HG03575 (cell line): ENCODE results near the gene CPA5.
"Not testable (repeated sequence)": the region's sequence is repeated elsewhere in the genome, so short reads cannot be mapped to it uniquely, and the experiment has no call there.

Experiments used
- ATAC-seq: cut with Tn5 transposase; IDR thresholded peaks from one replicate; pipeline ENCODE4 v1.9.1; 2021; ENCODE audit not compliant: unreplicated experiment, insufficient number of reproducible peaks, low FRiP score; ENCODE audit errors: extremely low read depth

CPA5 gene, protein sequence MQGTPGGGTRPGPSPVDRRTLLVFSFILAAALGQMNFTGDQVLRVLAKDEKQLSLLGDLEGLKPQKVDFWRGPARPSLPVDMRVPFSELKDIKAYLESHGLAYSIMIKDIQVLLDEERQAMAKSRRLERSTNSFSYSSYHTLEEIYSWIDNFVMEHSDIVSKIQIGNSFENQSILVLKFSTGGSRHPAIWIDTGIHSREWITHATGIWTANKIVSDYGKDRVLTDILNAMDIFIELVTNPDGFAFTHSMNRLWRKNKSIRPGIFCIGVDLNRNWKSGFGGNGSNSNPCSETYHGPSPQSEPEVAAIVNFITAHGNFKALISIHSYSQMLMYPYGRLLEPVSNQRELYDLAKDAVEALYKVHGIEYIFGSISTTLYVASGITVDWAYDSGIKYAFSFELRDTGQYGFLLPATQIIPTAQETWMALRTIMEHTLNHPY

DNA sequence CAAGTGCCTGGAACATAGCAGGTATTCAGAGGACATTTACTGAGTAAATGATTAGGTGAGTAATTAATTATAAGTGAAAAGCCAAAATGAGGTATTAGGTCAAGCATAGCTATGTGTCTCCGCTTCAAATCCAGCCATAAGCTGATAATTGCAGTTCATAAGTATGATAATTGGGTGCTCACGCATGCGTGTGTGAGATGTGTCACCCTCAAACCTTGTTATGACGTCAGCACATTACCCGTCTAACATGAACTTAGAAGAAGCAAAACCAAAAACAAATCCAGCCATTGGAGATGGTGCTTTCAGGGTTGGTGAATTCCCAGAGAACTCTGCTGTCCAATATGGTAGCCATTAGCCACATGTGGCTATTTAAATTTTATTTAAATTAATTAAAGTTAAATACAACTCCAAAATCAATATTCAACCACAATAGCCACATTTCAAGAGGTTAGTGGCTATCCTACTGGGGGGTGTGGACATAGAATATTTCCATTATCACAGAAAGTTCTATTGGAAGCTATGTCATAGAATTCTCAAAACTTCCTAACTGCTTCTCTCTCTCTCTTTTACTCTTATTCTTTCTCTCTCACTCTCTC is at the start of gene CPA5:
TSS of gene CPA5 (plus strand) at position 546 of the 596 bp plus-strand sequence. CDS start 1,670 bp downstream, outside the sequence.
- no peak for ATAC-seq

DNA sequence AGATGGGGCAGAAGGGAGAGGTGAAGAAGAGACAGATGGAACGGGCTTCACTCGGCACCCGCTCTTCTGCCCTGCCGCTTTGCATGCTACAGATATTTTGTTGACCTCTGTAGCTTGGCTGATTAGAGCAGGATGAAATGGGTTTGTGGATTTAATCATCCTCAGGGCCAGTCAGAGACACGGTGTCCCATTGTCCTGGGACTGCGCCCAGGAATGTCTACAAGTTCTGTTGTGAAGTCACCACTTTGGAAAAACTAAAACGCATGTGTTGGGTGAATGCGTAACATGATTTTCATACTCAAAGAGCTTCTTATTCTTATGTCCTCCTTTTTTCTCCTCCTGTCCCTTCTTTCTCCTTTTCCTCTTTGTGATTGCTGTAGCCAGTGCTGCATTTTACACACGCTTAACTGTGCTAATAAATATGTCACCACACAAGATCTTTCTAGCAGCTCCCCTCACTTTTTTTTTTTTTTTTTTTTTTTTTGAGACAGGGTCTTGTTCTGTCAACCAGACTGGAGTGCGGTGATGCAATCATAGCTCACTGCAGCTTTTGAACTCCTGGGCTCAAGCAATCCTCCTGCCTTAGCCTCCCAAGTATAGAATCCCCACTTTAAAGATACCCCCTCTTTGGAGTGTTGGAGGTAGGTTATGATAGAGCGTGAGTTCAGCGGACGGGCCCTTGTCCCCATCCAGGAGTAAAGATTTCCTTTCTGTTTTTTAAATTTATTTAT is 48.2 kb upstream of the CPA5 start:
- ATAC-seq: no peak

DNA sequence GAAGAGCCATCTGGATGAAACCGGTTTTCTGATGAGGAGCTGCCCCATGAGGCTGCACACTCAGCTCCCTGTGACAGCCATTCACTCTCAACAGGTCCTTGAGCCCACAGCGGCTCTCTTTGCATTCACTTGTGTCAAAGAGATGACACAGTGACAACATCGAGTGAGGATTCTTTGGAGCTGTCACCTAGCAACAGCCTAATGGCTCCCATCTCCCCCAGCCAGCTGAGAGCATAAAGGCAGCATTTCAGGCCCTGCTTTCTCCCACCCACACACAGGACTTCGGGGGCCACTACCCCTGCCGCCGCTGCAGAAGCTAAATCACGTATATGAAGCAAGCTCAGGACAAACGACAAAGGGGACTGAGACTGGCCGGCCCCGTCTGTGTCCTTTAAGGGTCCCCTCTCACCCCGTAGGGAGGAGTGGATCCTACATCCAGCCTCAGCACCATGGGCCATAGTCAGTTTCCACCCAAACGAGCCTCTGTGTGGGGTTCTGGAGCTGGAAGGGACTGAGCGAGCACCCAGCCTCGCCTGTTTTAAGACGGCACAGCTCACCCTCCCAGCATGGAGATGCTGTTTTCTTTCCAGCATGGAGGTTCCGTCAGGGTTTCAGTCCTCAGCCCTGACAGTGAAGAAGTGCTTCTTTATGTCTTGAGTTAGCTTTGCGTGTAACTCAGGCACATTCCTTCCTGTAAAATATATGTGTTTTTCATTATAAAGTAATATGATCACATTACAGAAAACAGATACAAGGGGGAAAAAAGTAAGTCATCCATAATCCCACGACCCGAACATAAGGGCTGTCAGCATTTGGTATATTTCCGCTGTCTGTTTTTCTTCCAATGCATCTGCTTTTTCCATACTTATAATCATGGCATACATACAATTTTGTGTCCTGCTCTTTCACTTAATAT is 46.7 kb upstream of the CPA5 start:
- ATAC-seq: no peak

DNA sequence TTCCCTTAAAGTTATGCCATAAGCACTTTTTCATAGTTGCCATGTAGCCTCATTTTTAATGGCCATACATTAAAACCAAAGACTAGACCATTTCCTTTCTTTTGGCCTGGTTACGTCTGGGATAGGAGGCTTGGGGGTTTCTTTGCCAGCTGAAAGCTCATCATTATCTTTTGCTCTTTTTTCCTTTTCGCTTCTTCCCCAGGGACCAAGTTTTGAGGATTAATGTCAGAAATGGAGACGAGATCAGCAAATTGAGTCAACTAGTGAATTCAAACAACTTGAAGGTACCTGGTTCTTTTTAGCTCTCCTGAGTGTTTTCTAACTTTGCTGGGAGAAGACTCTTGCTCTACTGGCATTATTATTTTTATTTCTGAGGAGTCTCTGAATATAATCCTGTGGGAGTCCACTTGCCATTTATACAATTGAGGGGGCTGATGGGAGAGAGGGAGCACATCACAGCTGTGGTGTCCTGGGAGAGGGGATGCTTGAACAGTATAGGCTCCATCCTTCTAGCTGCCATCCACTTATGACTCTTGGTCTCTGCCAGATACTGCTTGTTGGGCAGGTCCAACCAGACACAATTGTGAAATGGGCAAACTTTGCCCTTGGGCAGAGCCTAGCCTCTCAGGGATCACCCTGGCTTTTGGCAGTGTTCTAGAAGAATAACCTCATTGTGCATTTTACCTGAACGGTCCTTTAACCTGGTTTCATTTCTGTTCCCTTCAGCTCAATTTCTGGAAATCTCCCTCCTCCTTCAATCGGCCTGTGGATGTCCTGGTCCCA is 45.9 kb upstream of the CPA5 start:
- no peak for ATAC-seq

DNA sequence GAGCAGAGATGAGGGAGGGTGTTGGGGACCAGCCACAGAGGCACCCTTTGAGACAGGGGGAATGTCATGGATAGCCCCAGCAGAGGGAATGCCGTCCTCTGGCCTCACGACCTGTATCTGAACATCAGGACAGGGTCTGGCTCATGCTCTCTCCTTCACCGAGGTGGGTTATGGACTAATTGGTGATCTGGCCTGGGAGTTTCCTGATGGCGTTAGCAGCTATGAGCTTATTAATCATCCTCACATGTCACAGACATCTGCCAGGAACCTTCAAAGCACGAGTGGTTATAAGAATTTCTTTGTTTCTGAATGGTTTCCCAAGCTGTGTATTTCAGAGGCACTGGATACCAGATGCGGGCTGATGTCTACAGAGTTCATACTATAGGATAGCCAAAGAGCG is 44.8 kb upstream of the CPA5 start:
- no peak for ATAC-seq

DNA sequence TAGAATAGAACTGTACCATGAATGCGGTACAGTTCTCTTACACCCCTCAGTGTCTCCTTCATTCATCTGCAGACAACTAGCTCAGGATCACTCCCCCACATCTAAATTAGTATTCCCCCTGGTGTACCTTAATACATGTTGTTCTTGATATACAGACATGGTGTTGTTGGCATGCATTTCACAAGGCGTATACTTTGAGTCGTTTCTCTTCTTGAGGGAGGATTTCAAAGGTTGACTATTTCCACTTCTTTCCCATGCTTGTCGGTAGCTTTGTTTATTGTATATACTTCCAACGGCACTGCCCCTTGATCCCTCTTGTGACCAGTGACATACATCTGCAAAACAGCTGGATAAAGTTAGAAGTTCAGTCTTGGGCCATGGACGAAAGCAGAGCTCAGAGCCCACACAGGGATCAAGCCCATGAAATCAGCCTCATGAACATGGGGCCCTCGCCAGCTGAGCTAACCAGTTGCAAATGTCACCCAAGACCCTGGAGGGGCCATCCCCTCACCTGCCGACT is 43.1 kb upstream of the CPA5 start:
- ATAC-seq: no peak

DNA sequence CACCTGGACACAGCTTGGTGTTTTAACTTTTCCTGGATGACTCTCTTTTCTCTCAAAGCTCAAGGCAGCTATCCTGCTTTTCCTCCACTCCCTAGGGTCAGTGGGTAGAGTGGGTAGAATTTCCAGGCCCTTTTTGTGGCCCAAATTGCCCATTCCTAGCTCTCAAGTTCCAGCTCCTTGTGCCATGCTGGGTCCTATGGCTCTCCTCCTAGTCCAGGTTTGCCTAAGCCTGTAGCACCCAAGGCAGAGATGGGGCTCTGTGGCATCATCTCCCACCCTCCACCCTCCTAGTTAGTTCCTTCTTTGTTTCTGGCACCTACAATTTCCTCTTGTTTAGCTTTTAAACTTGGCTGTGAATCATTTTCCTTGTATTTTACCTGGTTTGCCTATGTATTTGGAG is 42.0 kb upstream of the CPA5 start:
- ATAC-seq: no peak

DNA sequence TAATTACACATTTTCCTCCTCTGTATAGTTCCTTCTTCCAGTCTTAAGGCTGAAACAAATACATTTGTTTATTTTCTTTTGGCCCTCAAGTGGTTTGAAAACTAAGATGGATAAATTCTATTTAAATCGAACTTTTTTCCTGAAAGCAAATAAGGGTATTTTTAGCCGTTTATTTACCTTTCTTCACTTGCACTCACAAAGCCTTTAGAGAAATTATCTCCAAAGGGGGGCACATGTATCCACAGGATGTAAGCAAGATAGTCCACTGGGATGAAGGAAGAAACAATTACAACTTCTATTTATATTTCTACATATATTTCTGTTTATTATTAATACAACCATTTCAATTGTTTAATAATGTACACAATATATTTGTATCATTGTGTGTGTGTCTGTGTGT is 41.5 kb upstream of the CPA5 start:
- ATAC-seq: no peak

DNA sequence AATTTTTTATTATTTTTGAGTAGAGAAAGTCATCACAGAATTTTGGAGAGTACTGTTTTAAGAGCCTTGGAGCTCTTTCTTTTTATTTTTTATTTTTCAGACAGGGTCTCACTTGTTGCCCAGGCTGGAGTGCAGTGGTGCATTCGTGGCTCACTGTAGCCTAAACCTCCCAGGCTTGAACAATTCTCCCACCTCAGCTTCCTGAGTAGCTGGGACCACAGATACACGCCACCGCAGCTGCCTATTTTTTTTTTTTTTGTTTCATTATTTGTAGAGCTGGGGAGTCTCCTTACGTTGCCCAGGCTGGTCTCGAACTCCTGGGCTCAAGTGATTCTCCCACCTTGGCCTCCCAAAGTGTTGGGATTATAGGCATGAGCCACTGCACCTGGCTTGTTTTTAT is 41.1 kb upstream of the CPA5 start:
- no peak for ATAC-seq

DNA sequence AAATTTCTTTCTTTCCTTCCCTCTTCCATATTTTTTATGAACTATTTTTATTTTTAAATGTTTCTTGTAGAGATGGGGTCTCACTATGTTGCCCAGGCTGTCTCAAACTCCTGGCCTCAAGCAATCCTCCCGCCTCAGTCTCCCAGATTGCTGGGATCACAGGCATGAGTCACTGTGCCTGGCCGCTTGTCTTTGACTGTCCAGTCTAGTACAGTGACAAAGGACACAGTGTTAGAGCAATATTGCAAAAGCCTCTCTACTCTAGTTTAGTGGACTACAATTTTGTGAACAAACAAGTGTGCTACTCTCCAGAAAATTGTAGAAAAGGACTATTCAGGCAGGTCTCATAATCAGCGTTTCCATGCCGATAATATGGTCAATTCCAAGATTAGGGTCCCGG is 40.6 kb upstream of the CPA5 start:
- no peak for ATAC-seq

DNA sequence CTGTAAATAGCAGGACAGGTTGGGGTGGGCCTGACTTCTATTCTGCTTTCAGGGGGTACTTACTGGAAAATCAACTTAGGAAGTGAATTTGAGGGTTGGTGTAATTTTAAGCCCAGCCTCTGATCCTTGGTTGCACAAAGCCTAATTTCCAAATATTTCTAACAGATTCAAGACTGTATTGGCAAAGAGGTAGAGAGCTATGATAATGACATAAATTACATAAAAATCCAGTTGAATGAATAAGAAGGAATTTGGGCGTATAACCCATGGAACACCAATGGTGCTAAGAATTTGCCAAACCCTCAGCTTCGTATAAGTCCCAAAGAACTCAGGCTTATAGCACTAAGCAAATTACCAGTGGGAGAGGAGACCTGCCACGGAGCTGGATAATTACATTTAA is 39.7 kb upstream of the CPA5 start:
- ATAC-seq: no peak

DNA sequence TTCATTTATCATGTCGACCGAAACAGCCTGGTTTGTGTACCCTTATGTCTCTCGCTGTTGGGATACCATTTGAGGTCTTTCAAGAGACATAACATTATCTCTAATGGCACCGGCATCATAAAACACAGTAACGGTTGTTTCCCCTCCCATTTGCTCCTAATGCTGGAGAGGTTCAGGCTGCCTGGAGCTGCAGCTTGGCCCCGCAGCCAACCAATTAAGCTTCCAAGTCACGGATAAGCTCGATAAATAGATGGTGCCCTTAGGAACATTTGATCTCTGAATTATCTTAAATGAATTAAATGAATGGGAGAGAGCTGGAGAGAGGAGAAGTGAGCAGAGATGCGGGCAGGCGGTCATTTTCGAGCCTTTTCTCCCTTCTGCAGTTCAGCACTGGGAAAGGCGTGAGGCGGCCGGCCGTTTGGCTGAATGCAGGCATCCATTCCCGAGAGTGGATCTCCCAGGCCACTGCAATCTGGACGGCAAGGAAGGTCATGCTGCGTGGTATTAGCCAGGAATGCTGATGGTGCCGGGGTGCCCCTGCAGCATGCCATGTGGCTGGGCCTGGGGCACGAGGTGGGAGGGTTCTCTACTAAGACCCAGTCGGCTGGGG is 39.1 kb upstream of the CPA5 start:
- ATAC-seq: no peak

DNA sequence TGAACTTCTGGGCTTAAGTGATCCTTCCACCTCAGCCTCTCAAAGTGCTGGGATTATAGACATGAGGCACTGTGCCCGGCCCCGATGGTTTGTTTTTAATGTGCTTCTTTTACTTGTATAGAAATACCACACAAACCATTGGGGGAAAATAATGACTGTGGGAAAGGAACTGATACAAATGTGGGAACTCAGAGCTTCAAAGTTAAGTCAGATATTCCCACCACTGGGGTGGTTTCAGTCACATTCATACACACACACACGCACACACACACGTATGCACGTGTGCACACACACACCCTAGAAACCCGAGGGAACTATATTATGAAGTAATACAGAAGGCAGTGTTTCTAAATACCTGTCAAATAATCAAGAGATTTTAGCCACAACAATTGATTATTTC is 34.6 kb upstream of the CPA5 start:
- no peak for ATAC-seq

DNA sequence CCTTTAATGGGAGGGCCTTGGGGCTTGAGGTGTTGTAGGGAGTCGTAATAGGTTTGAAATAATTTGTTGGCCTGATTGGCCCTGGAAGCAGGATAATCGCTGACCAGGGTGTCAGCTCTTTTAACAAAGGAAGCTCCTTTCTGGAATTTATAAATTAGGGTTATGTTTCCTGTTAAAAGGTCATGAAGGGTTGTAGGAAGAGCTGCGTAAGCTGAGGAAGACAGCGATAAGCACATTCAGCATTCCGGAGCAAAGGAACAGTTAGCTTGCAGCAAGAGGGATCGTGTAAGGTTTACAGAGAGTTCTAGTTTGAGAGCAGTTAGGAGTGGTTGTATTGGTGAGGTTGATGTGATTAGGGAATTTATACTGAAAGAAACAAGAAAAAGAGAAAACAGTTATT is 30.3 kb upstream of the CPA5 start:
- no peak for ATAC-seq

DNA sequence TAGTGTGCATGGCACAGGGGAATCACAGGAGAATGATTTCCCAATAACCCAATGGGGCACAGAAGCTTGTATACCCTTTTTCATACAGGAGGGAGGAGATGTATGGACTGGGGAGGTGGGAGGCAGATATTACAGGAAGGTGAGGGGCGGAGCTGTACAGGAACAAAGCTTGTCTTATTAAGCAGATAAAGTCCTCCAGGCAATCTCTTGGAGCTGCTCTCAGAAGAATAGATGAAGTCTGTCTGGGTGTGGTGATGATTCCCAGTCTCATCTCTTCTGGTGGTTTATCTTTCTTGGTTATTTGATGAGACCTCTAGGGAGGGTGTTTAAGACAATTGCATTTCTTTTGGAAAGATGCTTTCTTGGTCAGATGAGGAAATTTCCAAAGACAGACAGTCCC is 25.1 kb upstream of the CPA5 start:
- ATAC-seq: no peak

DNA sequence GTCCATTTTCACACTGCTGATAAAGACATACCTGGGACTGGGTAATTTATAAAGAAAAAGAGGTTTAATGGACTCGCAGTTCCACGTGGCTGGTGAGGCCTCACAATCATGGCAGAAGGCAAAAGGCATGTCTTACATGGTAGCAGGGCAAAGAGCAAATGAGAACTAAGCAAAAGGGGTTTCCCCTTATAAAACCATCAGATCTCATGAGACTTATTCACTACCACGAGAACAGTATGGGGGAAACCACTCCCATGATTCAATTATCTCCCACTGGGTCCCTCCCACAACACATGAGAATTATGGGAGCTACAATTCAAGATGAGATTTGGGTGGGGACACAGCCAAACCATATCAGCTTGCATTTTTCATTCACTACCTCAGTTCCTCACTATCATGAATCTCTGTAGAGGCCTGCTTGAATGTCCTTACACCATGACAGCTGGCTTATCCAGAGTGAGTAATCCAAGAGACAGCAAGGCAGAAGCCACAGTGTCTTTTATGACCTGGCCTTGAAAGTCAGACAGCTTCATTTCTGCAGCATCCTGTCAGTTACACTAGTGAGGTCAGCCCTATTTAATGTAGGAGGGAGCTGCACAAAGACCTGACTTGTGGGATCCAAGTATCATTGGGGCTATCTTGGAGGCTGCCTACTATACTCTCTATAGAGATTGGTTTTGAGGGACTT is 22.9 kb upstream of the CPA5 start:
- ATAC-seq: not testable (repeated sequence)

DNA sequence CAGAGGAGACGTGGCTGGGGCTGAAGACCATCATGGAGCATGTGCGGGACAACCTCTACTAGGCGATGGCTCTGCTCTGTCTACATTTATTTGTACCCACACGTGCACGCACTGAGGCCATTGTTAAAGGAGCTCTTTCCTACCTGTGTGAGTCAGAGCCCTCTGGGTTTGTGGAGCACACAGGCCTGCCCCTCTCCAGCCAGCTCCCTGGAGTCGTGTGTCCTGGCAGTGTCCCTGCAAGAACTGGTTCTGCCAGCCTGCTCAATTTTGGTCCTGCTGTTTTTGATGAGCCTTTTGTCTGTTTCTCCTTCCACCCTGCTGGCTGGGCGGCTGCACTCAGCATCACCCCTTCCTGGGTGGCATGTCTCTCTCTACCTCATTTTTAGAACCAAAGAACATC is 22.0 kb upstream of the CPA5 start:
- ATAC-seq: no peak
